Naive B cell (primary cell): Measurements from ENCODE around the gene PHTF2. TPM values are rescaled to one million over a fixed set of nuclear protein-coding genes. Genes with fewer than 3 reads are reported as not detected.
A peak's percentile ranks its signal among the peaks of the same experiment; 100 is the strongest.

ENCODE experiments used
- ATAC-seq, 2 donors: fragments of 150-1000 bp; cut with Tn5 transposase; 2 replicates each; pipeline ENCODE4 v1.10.0; 2021; ENCODE audit warnings: low read depth in 2 of 2, mild to moderate bottlenecking in 2 of 2, moderate library complexity in 2 of 2
- DNase-seq: peaks from one replicate; pipeline ENCODE4 v3.0.0; 2022
- H3K27ac Mint-ChIP-seq, 6 donors: one replicate each; pipeline ENCODE4 v1.8.0; 2020 to 2022; ENCODE audit warnings: mild to moderate bottlenecking in 6 of 6, mixed read lengths in 6 of 6, moderate library complexity in 5 of 6, inconsistent platforms in 2 of 6
- H3K27me3 Mint-ChIP-seq, 3 donors: one replicate each; pipeline ENCODE4 v1.8.0; 2021 to 2022; ENCODE audit warnings: mixed read lengths in 3 of 3, mild to moderate bottlenecking in 1 of 3
- H3K36me3 Mint-ChIP-seq, 2 donors: one replicate each; pipeline ENCODE4 v1.8.0; 2020 to 2022; ENCODE audit warnings: mixed read lengths in 2 of 2, inconsistent platforms in 1 of 2, mild to moderate bottlenecking in 1 of 2
- H3K4me1 Mint-ChIP-seq, 3 donors: one replicate each; pipeline ENCODE4 v1.8.0; 2020 to 2022; ENCODE audit warnings: mixed read lengths in 3 of 3, inconsistent platforms in 1 of 3, mild to moderate bottlenecking in 1 of 3, moderate library complexity in 1 of 3
- H3K4me3 Mint-ChIP-seq, 8 donors: one replicate each; pipeline ENCODE4 v1.8.0; 2020 to 2022; ENCODE audit warnings: mild to moderate bottlenecking in 8 of 8, mixed read lengths in 8 of 8, moderate library complexity in 8 of 8, inconsistent platforms in 2 of 8
- H3K9me3 Mint-ChIP-seq, 7 donors: one replicate each; pipeline ENCODE4 v1.8.0; 2020 to 2022; ENCODE audit warnings: mixed read lengths in 7 of 7, mild to moderate bottlenecking in 5 of 7, inconsistent platforms in 2 of 7, moderate library complexity in 1 of 7
- polyA plus RNA-seq, 6 donors: library from polyadenylated mRNA; unstranded; fragments of 300-500 nt; fragmentation: Illumina TruSeq; gene quantifications; one replicate each; pipeline ENCODE4 v1.2.3, GENCODE V29; 2021; ENCODE audit warnings: low read depth in 6 of 6

The PHTF2 gene
- polyA plus RNA-seq, 6 donors from 2014 or later, result 14.7 to 34.0 (median 23.8) TPM

GRCh38 chr7:77935652-77936348, 137.2 kb downstream of the PHTF2 start:
- no peaks in the 10 kb centered on the region for H3K27me3 Mint-ChIP-seq
- H3K4me1 Mint-ChIP-seq, result peaks cover 19 to 30% (median 21%) of the 10 kb centered on the region in 3 donors
- DNase-seq, result no peak
- ATAC-seq, result peak in 1 of 2 donors; percentile 23
- no peaks in the 10 kb centered on the region for H3K9me3 Mint-ChIP-seq
- H3K36me3 Mint-ChIP-seq, result peaks cover 0 to 5% of the 10 kb centered on the region in 2 donors
- H3K27ac Mint-ChIP-seq, result peak overlapping the region in 4 of 6 donors; percentile 32 to 78 (median 70)
- peak overlapping the region in 7 of 8 donors; percentile 6 to 73 (median 43) for H3K4me3 Mint-ChIP-seq

GRCh38 chr7:77940647-77941046, 142.1 kb downstream of the PHTF2 start:
- no peaks in the 10 kb centered on the region for H3K9me3 Mint-ChIP-seq
- DNase-seq (no peak), ATAC-seq (no peak)
- H3K27me3 Mint-ChIP-seq, result no peaks in the 10 kb centered on the region
- no peak overlapping the region for H3K4me3 Mint-ChIP-seq
- no peak overlapping the region for H3K27ac Mint-ChIP-seq
- H3K4me1 Mint-ChIP-seq, result peaks cover 6 to 13% (median 11%) of the 10 kb centered on the region in 3 donors
- H3K36me3 Mint-ChIP-seq, result peaks cover 5 to 27% of the 10 kb centered on the region in 2 donors

GRCh38 chr7:77942431-77942830, 143.9 kb downstream of the PHTF2 start:
- no peaks in the 10 kb centered on the region for H3K27me3 Mint-ChIP-seq
- H3K27ac Mint-ChIP-seq, result peak overlapping the region in 1 of 6 donors; percentile 59
- no peak overlapping the region for H3K4me3 Mint-ChIP-seq
- H3K4me1 Mint-ChIP-seq, result peaks cover 2 to 11% (median 9%) of the 10 kb centered on the region in 3 donors
- peaks cover 5 to 27% of the 10 kb centered on the region in 2 donors for H3K36me3 Mint-ChIP-seq
- H3K9me3 Mint-ChIP-seq, result no peaks in the 10 kb centered on the region
- ATAC-seq (no peak), DNase-seq (no peak)

- Mint-ChIP-seq H3K9me3 (no peaks in the 10 kb centered on the region), H3K27ac (peak overlapping the region in 2 of 6 donors; percentile 76 to 79)
- ATAC-seq, result no peak
Measured at GRCh38 chr7:77944183-77945182, 145.9 kb downstream of the PHTF2 start.

GRCh38 chr7:77950548-77950947, 152.0 kb downstream of the PHTF2 start:
- Mint-ChIP-seq H3K9me3 (no peaks in the 10 kb centered on the region), H3K36me3 (peaks cover 0 to 4% of the 10 kb centered on the region in 2 donors), H3K4me1 (no peaks in the 10 kb centered on the region), H3K27ac (no peak overlapping the region), H3K27me3 (no peaks in the 10 kb centered on the region), H3K4me3 (no peak overlapping the region)
- DNase-seq (no peak), ATAC-seq (no peak)

More at GRCh38 chr7:77944183-77945182, 145.9 kb downstream of the PHTF2 start:
- Mint-ChIP-seq H3K4me3 (no peak overlapping the region), H3K27me3 (no peaks in the 10 kb centered on the region), H3K4me1 (peaks cover 2 to 11% (median 9%) of the 10 kb centered on the region in 3 donors), H3K36me3 (peaks cover 5 to 27% of the 10 kb centered on the region in 2 donors)
- no peak for DNase-seq

GRCh38 chr7:77954773-77955555, 156.4 kb downstream of the PHTF2 start:
- Mint-ChIP-seq H3K36me3 (peaks cover 0 to 19% of the 10 kb centered on the region in 2 donors), H3K27ac (no peak overlapping the region), H3K9me3 (no peaks in the 10 kb centered on the region), H3K4me3 (no peak overlapping the region), H3K4me1 (no peaks in the 10 kb centered on the region), H3K27me3 (no peaks in the 10 kb centered on the region)
- ATAC-seq, result no peak
- DNase-seq, result no peak

- peaks cover 0 to 15% of the 10 kb centered on the region in 2 donors for H3K36me3 Mint-ChIP-seq
- peak overlapping the region in 2 of 6 donors; percentile 72 to 76 for H3K27ac Mint-ChIP-seq
- no peaks in the 10 kb centered on the region for H3K4me1 Mint-ChIP-seq
- ATAC-seq (no peak), DNase-seq (no peak)
- no peak overlapping the region for H3K4me3 Mint-ChIP-seq
- no peaks in the 10 kb centered on the region for H3K9me3 Mint-ChIP-seq
- no peaks in the 10 kb centered on the region for H3K27me3 Mint-ChIP-seq
Measured at GRCh38 chr7:77958436-77958835, 159.9 kb downstream of the PHTF2 start.

GRCh38 chr7:77959080-77959479, 160.5 kb downstream of the PHTF2 start:
- Mint-ChIP-seq H3K27me3 (no peaks in the 10 kb centered on the region), H3K36me3 (peaks cover 0 to 15% of the 10 kb centered on the region in 2 donors), H3K4me1 (no peaks in the 10 kb centered on the region), H3K27ac (peak overlapping the region in 2 of 6 donors; percentile 27 to 30), H3K4me3 (peak overlapping the region in 1 of 8 donors; percentile 29), H3K9me3 (no peaks in the 10 kb centered on the region)
- DNase-seq, result no peak
- no peak for ATAC-seq

- Mint-ChIP-seq H3K27ac (no peak overlapping the region), H3K27me3 (no peaks in the 10 kb centered on the region), H3K4me3 (no peak overlapping the region), H3K9me3 (no peaks in the 10 kb centered on the region), H3K36me3 (peaks cover 0 to 15% of the 10 kb centered on the region in 2 donors), H3K4me1 (peaks cover 0 to 5% (median 0%) of the 10 kb centered on the region in 3 donors)
- ATAC-seq (no peak), DNase-seq (no peak)
Measured at GRCh38 chr7:77960336-77960735, 161.8 kb downstream of the PHTF2 start.

GRCh38 chr7:77967429-77967828, 168.9 kb downstream of the PHTF2 start:
- H3K27me3 Mint-ChIP-seq, result no peaks in the 10 kb centered on the region
- ATAC-seq, result no peak
- H3K4me3 Mint-ChIP-seq, result no peak overlapping the region
- no peaks in the 10 kb centered on the region for H3K9me3 Mint-ChIP-seq
- H3K4me1 Mint-ChIP-seq, result peaks cover 0 to 5% (median 0%) of the 10 kb centered on the region in 3 donors
- no peak for DNase-seq
- peaks cover 3 to 7% of the 10 kb centered on the region in 2 donors for H3K36me3 Mint-ChIP-seq
- H3K27ac Mint-ChIP-seq, result no peak overlapping the region

GRCh38 chr7:77971726-77972125, 173.2 kb downstream of the PHTF2 start:
- Mint-ChIP-seq H3K27ac (peak overlapping the region in 1 of 6 donors; percentile 38), H3K4me3 (no peak overlapping the region), H3K9me3 (no peaks in the 10 kb centered on the region), H3K36me3 (peaks cover 3 to 5% of the 10 kb centered on the region in 2 donors), H3K27me3 (no peaks in the 10 kb centered on the region), H3K4me1 (peaks cover 0 to 6% (median 5%) of the 10 kb centered on the region in 3 donors)
- ATAC-seq, result no peak
- DNase-seq, result no peak

GRCh38 chr7:77975672-77976480, 177.3 kb downstream of the PHTF2 start:
- Mint-ChIP-seq H3K27ac (peak overlapping the region in 3 of 6 donors; percentile 24 to 74 (median 42)), H3K4me1 (peaks cover 0 to 10% (median 5%) of the 10 kb centered on the region in 3 donors)

More at GRCh38 chr7:77975672-77976480, 177.3 kb downstream of the PHTF2 start:
- H3K36me3 Mint-ChIP-seq, result no peaks in the 10 kb centered on the region
- ATAC-seq, result no peak
- no peaks in the 10 kb centered on the region for H3K9me3 Mint-ChIP-seq
- no peaks in the 10 kb centered on the region for H3K27me3 Mint-ChIP-seq
- H3K4me3 Mint-ChIP-seq, result no peak overlapping the region
- DNase-seq, result no peak
